Sigmoid colon (tissue), 7 donors: ENCODE measurements around the gene CCDC136. TPM values are rescaled to one million over a fixed set of nuclear protein-coding genes. Genes with fewer than 3 reads are reported as not detected.

Source experiments
- DNase-seq: peaks from one replicate; pipeline ENCODE4 v3.0.0-alpha.2; 2019
- H3K27ac ChIP-seq, 4 donors: fragments of 200-600 bp; sonication (generic); one replicate each; pipeline ENCODE4 v1.5.1; 2016 to 2019; ENCODE audit warnings: mild to moderate bottlenecking in 1 of 4
- H3K27me3 ChIP-seq, 3 donors: fragments of 200-600 bp; sonication (generic); one replicate each; pipeline ENCODE4 v1.5.1; 2019; ENCODE audit warnings: mild to moderate bottlenecking in 1 of 3
- H3K36me3 ChIP-seq, 4 donors: fragments of 200-600 bp; sonication (generic); one replicate each; pipeline ENCODE4 v1.5.1; 2016 to 2019
- H3K4me1 ChIP-seq, 4 donors: fragments of 200-600 bp; sonication (generic); one replicate each; pipeline ENCODE4 v1.5.1; 2017 to 2019
- H3K4me3 ChIP-seq, 4 donors: fragments of 200-600 bp; sonication (generic); one replicate each; pipeline ENCODE4 v1.5.1; 2017 to 2019; ENCODE audit warnings: mild to moderate bottlenecking in 2 of 4, moderate library complexity in 1 of 4
- H3K9me3 ChIP-seq, 4 donors: fragments of 200-600 bp in 3 of 4; sonication (generic) in 3 of 4; one replicate each; pipeline versions ENCODE4 v1.5.1 to v1.6.1; 2013 to 2019
- EP300 ChIP-seq, 4 donors: sonication (generic); formaldehyde crosslinking; IDR thresholded peaks; one replicate each; pipeline ENCODE4 v1.6.1; 2017; ENCODE audit warnings: antibody characterized with exemption in 4 of 4
- POLR2A ChIP-seq, 2 donors: fragments of 450-650 bp; IDR thresholded peaks; one replicate each; pipeline ENCODE4 v1.6.1; 2016; ENCODE audit warnings: antibody characterized with exemption in 2 of 2, mild to moderate bottlenecking in 2 of 2, moderate library complexity in 2 of 2
- POLR2AphosphoS5 ChIP-seq, 4 donors: sonication (generic); formaldehyde crosslinking; IDR thresholded peaks; one replicate each; pipeline ENCODE4 v1.6.1; 2017; ENCODE audit warnings: antibody characterized with exemption in 4 of 4
- WGBS, 2 donors: extraction: QIAGEN DNeasy Blood & Tissue Kit; methylation state at CpG; one replicate each; pipeline ENCODE4 v1.1.7; 2013; 5-methylcytosine and 5-hydroxymethylcytosine counted together
- intact Hi-C: fragments of 100-400 bp; cut with DNase I; formaldehyde crosslinking; loops from one replicate; pipeline ENCODE4 v1.15.1; 2023
- polyA plus RNA-seq, 3 donors: library from polyadenylated mRNA; stranded (reverse); fragments of 200-250 nt; gene quantifications; one replicate each; pipeline ENCODE4 v1.2.3, GENCODE V29; 2013
- total RNA-seq, 4 donors: library from RNA; depleted of rRNA; stranded (reverse); fragments of >200 nt; gene quantifications; one replicate each; pipeline ENCODE4 v1.1.0, GENCODE V29; 2016
- TF ChIP-seq, protein P1 (sequence below), 4 experiments: fragments of 450-650 bp in 3 of 4; fragments of 200-600 bp in 1 of 4; IDR thresholded peaks; one replicate each; pipeline ENCODE4 v1.5.1; 2016 to 2019; ENCODE audit warnings: antibody characterized with exemption in 4 of 4, mild to moderate bottlenecking in 3 of 4, moderate library complexity in 2 of 4
- donor health status: healthy with polysubstance abuse.
- donor health status: Bipolar disorder and iron deficiency.
- donor health status: healthy.

CCDC136 gene
- total and polyA plus RNA-seq, 7 donors = 2.4 to 53.7 (median 21.7) TPM; not detected in 1

DNA sequence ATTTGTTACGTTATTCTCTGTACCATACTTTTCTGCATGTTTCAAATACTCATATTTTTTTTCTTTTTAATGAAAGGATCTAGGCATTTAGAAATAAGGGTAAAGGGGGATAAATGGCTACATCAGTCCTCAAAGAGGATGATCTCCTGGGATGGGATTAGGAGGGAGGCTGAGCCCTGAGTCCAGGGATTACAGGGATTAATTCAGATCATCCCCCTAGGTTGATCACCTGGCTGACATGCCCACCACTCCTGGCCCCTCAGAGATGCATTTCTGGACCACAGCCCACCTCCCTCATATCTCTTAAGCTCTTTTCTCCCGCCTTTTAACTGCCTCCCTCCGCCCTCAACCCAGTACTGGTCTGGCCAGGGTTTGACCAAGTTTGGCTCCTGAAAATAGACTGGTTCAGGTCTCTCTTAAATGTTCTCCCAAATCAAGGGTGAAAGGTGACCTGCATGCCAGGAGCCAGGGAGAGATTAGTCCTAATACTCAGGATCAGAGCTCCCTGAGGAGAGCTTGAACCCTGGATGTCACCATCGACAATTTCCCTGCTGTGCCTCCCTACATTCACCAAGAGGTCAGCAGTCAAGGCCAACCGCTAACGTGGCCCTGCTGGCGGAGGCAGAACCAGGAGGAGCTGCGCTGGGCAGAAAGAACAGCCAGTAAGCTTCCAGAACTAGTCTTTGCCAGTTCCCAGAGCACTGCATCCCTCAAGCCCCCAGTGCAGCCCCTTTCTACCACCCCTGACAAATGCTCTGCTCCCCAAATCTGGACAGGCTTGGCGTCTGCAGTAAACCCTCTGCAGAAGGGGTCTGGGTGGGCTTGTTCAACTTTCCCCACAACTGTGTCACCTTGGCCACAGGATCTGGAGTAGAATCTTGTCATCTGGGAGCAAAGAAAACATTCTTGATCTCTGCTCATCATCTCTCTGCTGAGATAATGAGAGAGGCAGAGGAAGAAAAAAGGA, 3.0 kb upstream of the CCDC136 start:
- H3K27me3 ChIP-seq = no peaks in the 10 kb centered on the region
- H3K36me3 ChIP-seq = no peaks in the 10 kb centered on the region
- WGBS, 2 donors = 80 to 82% methylated on average over 9 of the region's 9 CpGs
- H3K4me3 ChIP-seq = no peak overlapping the region
- TF ChIP-seq POLR2A (IDR thresholded peaks at IDR 0.05) = no peak
- TF ChIP-seq, protein P1, sequence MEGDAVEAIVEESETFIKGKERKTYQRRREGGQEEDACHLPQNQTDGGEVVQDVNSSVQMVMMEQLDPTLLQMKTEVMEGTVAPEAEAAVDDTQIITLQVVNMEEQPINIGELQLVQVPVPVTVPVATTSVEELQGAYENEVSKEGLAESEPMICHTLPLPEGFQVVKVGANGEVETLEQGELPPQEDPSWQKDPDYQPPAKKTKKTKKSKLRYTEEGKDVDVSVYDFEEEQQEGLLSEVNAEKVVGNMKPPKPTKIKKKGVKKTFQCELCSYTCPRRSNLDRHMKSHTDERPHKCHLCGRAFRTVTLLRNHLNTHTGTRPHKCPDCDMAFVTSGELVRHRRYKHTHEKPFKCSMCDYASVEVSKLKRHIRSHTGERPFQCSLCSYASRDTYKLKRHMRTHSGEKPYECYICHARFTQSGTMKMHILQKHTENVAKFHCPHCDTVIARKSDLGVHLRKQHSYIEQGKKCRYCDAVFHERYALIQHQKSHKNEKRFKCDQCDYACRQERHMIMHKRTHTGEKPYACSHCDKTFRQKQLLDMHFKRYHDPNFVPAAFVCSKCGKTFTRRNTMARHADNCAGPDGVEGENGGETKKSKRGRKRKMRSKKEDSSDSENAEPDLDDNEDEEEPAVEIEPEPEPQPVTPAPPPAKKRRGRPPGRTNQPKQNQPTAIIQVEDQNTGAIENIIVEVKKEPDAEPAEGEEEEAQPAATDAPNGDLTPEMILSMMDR (IDR thresholded peaks at IDR 0.05) = no peak
- no peak for TF ChIP-seq POLR2AphosphoS5 (IDR thresholded peaks at IDR 0.05)
- peak overlapping the region in 2 of 4 donors; percentile 83 to 90 for H3K27ac ChIP-seq
- no peak for DNase-seq
- no peaks in the 10 kb centered on the region for H3K9me3 ChIP-seq
- H3K4me1 ChIP-seq = peaks cover 0 to 31% (median 24%) of the 10 kb centered on the region in 4 donors
- intact Hi-C loops = no loop called here

DNA sequence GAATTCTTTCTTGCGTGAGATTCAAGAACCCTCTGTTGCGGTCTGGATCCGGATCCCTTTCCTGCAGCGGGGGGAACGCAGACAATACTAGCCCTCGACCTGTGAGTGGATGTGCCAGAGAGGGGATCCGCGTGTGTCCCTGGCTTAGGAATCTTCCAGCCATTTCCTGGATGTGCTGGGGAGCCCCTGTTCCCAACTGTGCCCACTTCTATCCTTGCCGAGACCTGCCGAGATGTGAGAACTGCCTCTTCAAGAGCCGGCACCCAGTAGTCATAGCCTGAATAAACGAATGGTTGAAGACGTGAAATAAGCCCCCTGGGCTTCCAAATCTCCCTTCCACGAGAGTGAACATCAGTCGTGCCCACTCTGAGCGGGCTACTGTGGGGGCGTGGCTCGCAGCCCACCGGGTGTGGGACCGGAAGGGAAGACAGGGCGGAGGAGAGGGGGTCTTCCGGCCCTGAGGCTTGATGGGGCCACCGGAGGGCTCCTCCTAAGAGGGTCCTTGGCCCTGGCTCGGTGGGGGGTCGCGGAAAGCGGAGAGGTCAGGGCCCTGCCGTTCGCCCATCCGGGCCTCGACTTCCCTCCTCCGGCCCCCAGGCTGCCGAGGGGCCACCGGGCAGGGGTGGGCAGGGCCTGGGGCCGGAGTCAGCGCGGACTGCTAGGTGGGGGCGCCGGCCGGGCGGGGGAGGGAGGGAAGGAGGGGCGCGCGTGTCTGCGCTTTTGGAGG, 1.3 kb upstream of the CCDC136 start:
- Histone ChIP-seq H3K9me3 (no peaks in the 10 kb centered on the region), H3K27me3 (no peaks in the 10 kb centered on the region), H3K4me3 (peak overlapping the region; percentile 68 to 88 (median 80)), H3K4me1 (peaks cover 0 to 41% (median 25%) of the 10 kb centered on the region in 4 donors), H3K27ac (peak overlapping the region; percentile 78 to 90 (median 84)), H3K36me3 (peaks cover 0 to 6% (median 0%) of the 10 kb centered on the region in 4 donors)
- 14 to 23% methylated on average over 45 of the region's 45 CpGs for WGBS, 2 donors
- intact Hi-C loops = loop anchor here (2.0 to 5.0 kb wide), 4 partner anchors 33 to 72 kb away; partner anchors contain the start of genes ATP6V1F, CALU and FLNC
- DNase-seq = no peak
- TF ChIP-seq POLR2AphosphoS5 (IDR thresholded peaks at IDR 0.05) (no peak), EP300 (IDR thresholded peaks at IDR 0.05) (no peak), POLR2A (IDR thresholded peaks at IDR 0.05) (no peak)
- TF ChIP-seq, protein P1 (IDR thresholded peaks at IDR 0.05) = no peak

DNA sequence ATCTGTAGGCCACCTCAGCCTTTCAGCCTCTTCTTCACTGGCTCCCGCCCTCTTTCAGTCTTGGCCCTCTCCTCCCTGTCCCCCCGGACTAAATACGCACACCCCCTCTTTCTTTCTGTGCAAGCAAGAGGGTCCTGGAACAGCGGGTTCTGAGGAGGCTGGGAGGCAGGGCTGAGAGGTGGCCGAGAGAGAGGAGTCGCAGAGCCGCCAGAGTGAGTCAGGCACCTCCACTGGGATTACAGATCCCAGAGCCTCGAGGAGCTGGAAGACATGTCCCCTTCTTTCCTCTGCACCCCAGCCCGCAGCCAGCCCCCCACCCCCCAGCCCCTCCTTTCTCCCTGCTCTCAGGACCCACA, 182 bp downstream of the CCDC136 start:
- H3K27ac ChIP-seq = peak overlapping the region; percentile 78 to 90 (median 84)
- no peak for DNase-seq
- intact Hi-C loops = loop anchor here (2.0 to 5.0 kb wide), 4 partner anchors 35 to 70 kb away; partner anchors contain the start of genes ATP6V1F, CALU and FLNC

More for the DNA sequence above, 182 bp downstream of the CCDC136 start:
- H3K4me1 ChIP-seq = peaks cover 0 to 41% (median 25%) of the 10 kb centered on the region in 4 donors
- TF ChIP-seq, protein P1 (IDR thresholded peaks at IDR 0.05) = no peak
- TF ChIP-seq POLR2AphosphoS5 (IDR thresholded peaks at IDR 0.05) = no peak
- no peak for TF ChIP-seq EP300 (IDR thresholded peaks at IDR 0.05)
- TF ChIP-seq POLR2A (IDR thresholded peaks at IDR 0.05) = no peak
- WGBS, 2 donors = 15 to 48% methylated on average over 9 of the region's 9 CpGs
- peaks cover 0 to 6% (median 0%) of the 10 kb centered on the region in 4 donors for H3K36me3 ChIP-seq
- peak overlapping the region; percentile 68 to 88 (median 80) for H3K4me3 ChIP-seq
- H3K9me3 ChIP-seq = no peaks in the 10 kb centered on the region
- no peaks in the 10 kb centered on the region for H3K27me3 ChIP-seq
